GM12878 (cell line): Measurements from ENCODE around the gene PCSK2. TPM values are rescaled to one million over a fixed set of nuclear protein-coding genes. Genes with fewer than 3 reads are reported as not detected.

Experiments used
- ATAC-seq: fragments of 200-7000 bp; cut with Tn5 transposase; 3 replicates; pipeline ENCODE4 v1.9.1; 2020; ENCODE audit warnings: mild to moderate bottlenecking, moderate library complexity
- BruUV-seq: library from RNA; stranded (reverse); fragments of 400-500 nt; replicated peaks from 2 replicates; lab custom pipeline; 2021; lab: Mats Ljungman, UMichigan
- CTCF ChIA-PET: fragments of 300-600 bp; sonication (Branson Sonifier 250); formaldehyde crosslinking; extraction: SDS; loops from one replicate; lab custom pipeline; 2021; ENCODE audit warnings: inconsistent platforms; lab: Yijun Ruan, JAX
- POLR2A ChIA-PET: fragments of 350-600 bp; formaldehyde crosslinking; extraction: SDS; loops from one replicate; lab custom pipeline; 2021; ENCODE audit warnings: inconsistent platforms; lab: Charles Lee
- RAD21 ChIA-PET: fragments of 300-600 bp; sonication (Branson Sonifier 250); formaldehyde crosslinking; loops from one replicate; lab custom pipeline; 2023; ENCODE audit warnings: antibody characterized with exemption; ENCODE audit not compliant: unreplicated experiment; lab: Charles Lee
- SMC1A ChIA-PET: fragments of 300-600 bp; sonication (Branson Sonifier 250); formaldehyde crosslinking; loops from one replicate; lab custom pipeline; 2023; ENCODE audit not compliant: unreplicated experiment, uncharacterized antibody; lab: Charles Lee
- DNase-seq: peaks from one replicate; pipeline ENCODE4 v3.0.0-alpha.2; 2011; ENCODE audit warnings: low read depth, low spot score
- FAIRE-seq: peaks from 3 replicates; lab custom pipeline; 2011; peaks lifted over from hg19 to GRCh38; lab: Jason Lieb, UNC
- H2AFZ ChIP-seq: 2 replicates; pipeline ENCODE4 v1.6.0; 2011; ENCODE audit warnings: low read depth, low read length, control low read depth; ENCODE audit not compliant: control insufficient read depth
- H3K27ac ChIP-seq: 2 replicates; pipeline ENCODE4 v1.5.1; 2011; ENCODE audit warnings: control low read depth; ENCODE audit not compliant: control insufficient read depth, insufficient read depth
- H3K27me3 ChIP-seq, 2 experiments: replicated peaks in 1 of 2; 2 replicates each; pipeline versions ENCODE4 v1.6.0 to v1.6.1; 2011; ENCODE audit warnings: low read length in 1 of 2; ENCODE audit not compliant: control insufficient read depth in 2 of 2, insufficient read depth in 2 of 2
- H3K36me3 ChIP-seq, 2 experiments: 2 replicates each; pipeline ENCODE4 v1.5.1; 2011; ENCODE audit warnings: low read length in 1 of 2; ENCODE audit not compliant: control insufficient read depth in 2 of 2, insufficient read depth in 2 of 2
- H3K4me1 ChIP-seq: 2 replicates; pipeline ENCODE4 v1.6.1; 2011; ENCODE audit warnings: mild to moderate bottlenecking, low read length, moderate library complexity, mixed read lengths; ENCODE audit not compliant: control insufficient read depth, insufficient read depth
- H3K4me2 ChIP-seq: 2 replicates; pipeline ENCODE4 v1.6.0; 2011; ENCODE audit warnings: control low read depth; ENCODE audit not compliant: control insufficient read depth, insufficient read depth
- H3K4me3 ChIP-seq: fragments of 200-600 bp; sonication (generic); 2 replicates; pipeline ENCODE4 v1.5.1; 2016
- H3K79me2 ChIP-seq: 2 replicates; pipeline ENCODE4 v1.6.0; 2011; ENCODE audit warnings: low read length; ENCODE audit not compliant: control insufficient read depth, insufficient read depth
- H3K9ac ChIP-seq: 2 replicates; pipeline ENCODE4 v1.8.0; 2011; ENCODE audit warnings: low read length, control low read depth, mixed read lengths; ENCODE audit not compliant: control insufficient read depth, insufficient read depth
- H3K9me3 ChIP-seq: replicated peaks from 3 replicates; pipeline ENCODE4 v1.5.1; 2011; ENCODE audit warnings: mild to moderate bottlenecking, low read length; ENCODE audit not compliant: control insufficient read depth, insufficient read depth
- H4K20me1 ChIP-seq: 2 replicates; pipeline ENCODE4 v1.6.0; 2011; ENCODE audit not compliant: control insufficient read depth, insufficient read depth
- ASH2L ChIP-seq: fragments of 300-600, 200-600 bp; sonication (generic); IDR thresholded peaks from 2 replicates; pipeline ENCODE4 v1.6.1; 2017; ENCODE audit warnings: low read depth, mild to moderate bottlenecking, borderline replicate concordance
- BMI1 ChIP-seq: fragments of 450-650 bp; IDR thresholded peaks from 2 replicates; pipeline ENCODE4 v1.6.1; 2016; ENCODE audit warnings: mild to moderate bottlenecking, moderate library complexity, borderline replicate concordance
- GATAD2B ChIP-seq: fragments of 450-650 bp; conservative IDR thresholded peaks from 2 replicates; pipeline ENCODE4 v1.6.1; 2017; ENCODE audit warnings: low read depth, mild to moderate bottlenecking, moderate library complexity
- JUNB ChIP-seq: IDR thresholded peaks from 2 replicates; pipeline ENCODE4 v1.6.1; 2016; ENCODE audit warnings: antibody characterized with exemption, mild to moderate bottlenecking
- KDM1A ChIP-seq: fragments of 200-600 bp; sonication (generic); IDR thresholded peaks from 2 replicates; pipeline ENCODE4 v1.6.1; 2016; ENCODE audit warnings: borderline replicate concordance
- KLF5 ChIP-seq: fragments of 450-650 bp; IDR thresholded peaks from 2 replicates; pipeline ENCODE4 v1.6.1; 2014; ENCODE audit warnings: mild to moderate bottlenecking; ENCODE audit not compliant: partially characterized antibody
- PKNOX1 ChIP-seq: fragments of 450-650 bp; IDR thresholded peaks from 2 replicates; pipeline ENCODE4 v1.6.1; 2016; ENCODE audit warnings: mild to moderate bottlenecking
- SIN3A ChIP-seq: IDR thresholded peaks from 2 replicates; pipeline ENCODE4 v1.6.1; 2012; ENCODE audit warnings: low read depth, low read length, improper control_type of control experiment
- SIX5 ChIP-seq: IDR thresholded peaks from 2 replicates; pipeline ENCODE4 v1.6.1; 2011; ENCODE audit warnings: mild to moderate bottlenecking, low read depth, low read length, moderate library complexity; ENCODE audit not compliant: severe bottlenecking
- SMAD5 ChIP-seq: IDR thresholded peaks from 2 replicates; pipeline ENCODE4 v1.6.1; 2016; ENCODE audit warnings: antibody characterized with exemption, low read depth
- STAT1 ChIP-seq: fragments of 450-650 bp; conservative IDR thresholded peaks from 2 replicates; pipeline ENCODE4 v1.6.1; 2014; ENCODE audit warnings: antibody characterized with exemption, mild to moderate bottlenecking
- ZNF384 ChIP-seq: IDR thresholded peaks from 2 replicates; pipeline ENCODE4 v1.6.1; 2012; ENCODE audit warnings: low read depth, mild to moderate bottlenecking, low read length, improper control_type of control experiment, borderline replicate concordance
- WGBS: methylation state at CpG from one replicate; pipeline ENCODE4 v1.1.6; 2016; ENCODE audit warnings: low lambda C conversion rate; ENCODE audit not compliant: insufficient replicate concordance, insufficient coverage; ENCODE audit errors: missing lambda C conversion rate; 5-methylcytosine and 5-hydroxymethylcytosine counted together
- in situ Hi-C: fragments of 300-500 bp; cut with MboI; formaldehyde crosslinking; loops from 9 replicates; pipeline ENCODE4 v1.14.3; 2018; ENCODE audit warnings: mixed read lengths
- intact Hi-C: fragments of 100-400 bp; cut with micrococcal nuclease; formaldehyde crosslinking; loops from one replicate; pipeline ENCODE4 v1.14.2; 2022; ENCODE audit not compliant: unreplicated experiment
- polyA plus RNA-seq, 11 experiments: library from polyadenylated mRNA; depleted of rRNA in 4 of 11; unstranded in 6 of 11; stranded (reverse) in 5 of 11; fragments of >200 nt; fragmentation: Nextera tagmentation in 4 of 11; fragmentation: Illumina TruSeq in 1 of 11; extraction: Ambion mirVana in 4 of 11; extraction: Trizol in 1 of 11; gene quantifications; 1 replicate in 1 of 11; 2 replicates in 10 of 11; pipeline versions ENCODE4 v1.2.1 to v1.2.3, GENCODE V29; 2011 to 2016; ENCODE audit warnings: inconsistent platforms in 2 of 11, missing spikeins in 2 of 11, low read depth in 1 of 11
- total RNA-seq, 4 experiments: library from RNA; depleted of rRNA in 3 of 4; stranded (reverse); fragments of >200 nt in 3 of 4; fragmentation: Illumina TruSeq in 1 of 4; extraction: Trizol in 1 of 4; gene quantifications; 2 replicates each; pipeline versions ENCODE4 v1.2.1 to v1.2.3, GENCODE V29; 2013 to 2021
- TF ChIP-seq, protein P1 (sequence below), 3 experiments: IDR thresholded peaks in 2 of 3; conservative IDR thresholded peaks in 1 of 3; 2 replicates each; pipeline ENCODE4 v1.5.1; 2011; ENCODE audit warnings: low read depth in 3 of 3, low read length in 3 of 3, mild to moderate bottlenecking in 3 of 3, control low read depth in 2 of 3, moderate library complexity in 2 of 3, inconsistent platforms in 1 of 3, mixed read lengths in 1 of 3; ENCODE audit not compliant: control insufficient read depth in 2 of 3, insufficient read depth in 1 of 3; ENCODE audit errors: extremely low read depth in 1 of 3
- TF ChIP-seq, protein P2 (sequence below): IDR thresholded peaks from 2 replicates; pipeline ENCODE4 v1.6.1; 2011; ENCODE audit warnings: low read depth, low read length, improper control_type of control experiment, borderline replicate concordance
- TF ChIP-seq, protein P3 (sequence below): fragments of 450-650 bp; formaldehyde crosslinking; IDR thresholded peaks from 2 replicates; pipeline ENCODE4 v1.4.0; 2020; ENCODE audit warnings: mild to moderate bottlenecking, moderate library complexity

PCSK2 gene
- total and polyA plus RNA-seq, 10 of the 15 experiments (the other 5 are each of a cell fraction or from before 2014, with no cell fraction given) = not detected

GRCh38 chr20:17248224-17248623 is 21.4 kb downstream of the PCSK2 start:
- SMC1A ChIA-PET = no interaction called here
- TF ChIP-seq GATAD2B = no peak
- no peak for TF ChIP-seq STAT1
- TF ChIP-seq, protein P1, sequence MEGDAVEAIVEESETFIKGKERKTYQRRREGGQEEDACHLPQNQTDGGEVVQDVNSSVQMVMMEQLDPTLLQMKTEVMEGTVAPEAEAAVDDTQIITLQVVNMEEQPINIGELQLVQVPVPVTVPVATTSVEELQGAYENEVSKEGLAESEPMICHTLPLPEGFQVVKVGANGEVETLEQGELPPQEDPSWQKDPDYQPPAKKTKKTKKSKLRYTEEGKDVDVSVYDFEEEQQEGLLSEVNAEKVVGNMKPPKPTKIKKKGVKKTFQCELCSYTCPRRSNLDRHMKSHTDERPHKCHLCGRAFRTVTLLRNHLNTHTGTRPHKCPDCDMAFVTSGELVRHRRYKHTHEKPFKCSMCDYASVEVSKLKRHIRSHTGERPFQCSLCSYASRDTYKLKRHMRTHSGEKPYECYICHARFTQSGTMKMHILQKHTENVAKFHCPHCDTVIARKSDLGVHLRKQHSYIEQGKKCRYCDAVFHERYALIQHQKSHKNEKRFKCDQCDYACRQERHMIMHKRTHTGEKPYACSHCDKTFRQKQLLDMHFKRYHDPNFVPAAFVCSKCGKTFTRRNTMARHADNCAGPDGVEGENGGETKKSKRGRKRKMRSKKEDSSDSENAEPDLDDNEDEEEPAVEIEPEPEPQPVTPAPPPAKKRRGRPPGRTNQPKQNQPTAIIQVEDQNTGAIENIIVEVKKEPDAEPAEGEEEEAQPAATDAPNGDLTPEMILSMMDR (IDR thresholded peaks at IDR 0.05 in 2 of 3, conservative IDR thresholded peaks at IDR 0.05 in 1 of 3; ENCODE audit: control insufficient read depth in 2 of 3, extremely low read depth in 1 of 3, insufficient read depth in 1 of 3, low read depth in 3 of 3, low read length in 3 of 3) = no peak
- TF ChIP-seq, protein P2, sequence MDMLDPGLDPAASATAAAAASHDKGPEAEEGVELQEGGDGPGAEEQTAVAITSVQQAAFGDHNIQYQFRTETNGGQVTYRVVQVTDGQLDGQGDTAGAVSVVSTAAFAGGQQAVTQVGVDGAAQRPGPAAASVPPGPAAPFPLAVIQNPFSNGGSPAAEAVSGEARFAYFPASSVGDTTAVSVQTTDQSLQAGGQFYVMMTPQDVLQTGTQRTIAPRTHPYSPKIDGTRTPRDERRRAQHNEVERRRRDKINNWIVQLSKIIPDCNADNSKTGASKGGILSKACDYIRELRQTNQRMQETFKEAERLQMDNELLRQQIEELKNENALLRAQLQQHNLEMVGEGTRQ = no peak
- no peak for TF ChIP-seq SMAD5
- TF ChIP-seq SIX5 = no peak
- TF ChIP-seq ZNF384 = no peak
- no peak for TF ChIP-seq KDM1A
- TF ChIP-seq PKNOX1 = no peak
- TF ChIP-seq KLF5 = no peak
- TF ChIP-seq BMI1 = no peak
- TF ChIP-seq, protein P3, sequence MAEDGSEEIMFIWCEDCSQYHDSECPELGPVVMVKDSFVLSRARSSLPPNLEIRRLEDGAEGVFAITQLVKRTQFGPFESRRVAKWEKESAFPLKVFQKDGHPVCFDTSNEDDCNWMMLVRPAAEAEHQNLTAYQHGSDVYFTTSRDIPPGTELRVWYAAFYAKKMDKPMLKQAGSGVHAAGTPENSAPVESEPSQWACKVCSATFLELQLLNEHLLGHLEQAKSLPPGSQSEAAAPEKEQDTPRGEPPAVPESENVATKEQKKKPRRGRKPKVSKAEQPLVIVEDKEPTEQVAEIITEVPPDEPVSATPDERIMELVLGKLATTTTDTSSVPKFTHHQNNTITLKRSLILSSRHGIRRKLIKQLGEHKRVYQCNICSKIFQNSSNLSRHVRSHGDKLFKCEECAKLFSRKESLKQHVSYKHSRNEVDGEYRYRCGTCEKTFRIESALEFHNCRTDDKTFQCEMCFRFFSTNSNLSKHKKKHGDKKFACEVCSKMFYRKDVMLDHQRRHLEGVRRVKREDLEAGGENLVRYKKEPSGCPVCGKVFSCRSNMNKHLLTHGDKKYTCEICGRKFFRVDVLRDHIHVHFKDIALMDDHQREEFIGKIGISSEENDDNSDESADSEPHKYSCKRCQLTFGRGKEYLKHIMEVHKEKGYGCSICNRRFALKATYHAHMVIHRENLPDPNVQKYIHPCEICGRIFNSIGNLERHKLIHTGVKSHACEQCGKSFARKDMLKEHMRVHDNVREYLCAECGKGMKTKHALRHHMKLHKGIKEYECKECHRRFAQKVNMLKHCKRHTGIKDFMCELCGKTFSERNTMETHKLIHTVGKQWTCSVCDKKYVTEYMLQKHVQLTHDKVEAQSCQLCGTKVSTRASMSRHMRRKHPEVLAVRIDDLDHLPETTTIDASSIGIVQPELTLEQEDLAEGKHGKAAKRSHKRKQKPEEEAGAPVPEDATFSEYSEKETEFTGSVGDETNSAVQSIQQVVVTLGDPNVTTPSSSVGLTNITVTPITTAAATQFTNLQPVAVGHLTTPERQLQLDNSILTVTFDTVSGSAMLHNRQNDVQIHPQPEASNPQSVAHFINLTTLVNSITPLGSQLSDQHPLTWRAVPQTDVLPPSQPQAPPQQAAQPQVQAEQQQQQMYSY (CRISPR knock-in tag) = no peak
- no peak for TF ChIP-seq SIN3A
- no peak for TF ChIP-seq JUNB
- no peak for TF ChIP-seq ASH2L

More at GRCh38 chr20:17248224-17248623, 21.4 kb downstream of the PCSK2 start:
- BruUV-seq = no TSS peak
- H3K4me1 ChIP-seq = no peaks in the 10 kb centered on the region
- no peak overlapping the region for H3K9ac ChIP-seq
- ChIA-PET CTCF (interaction anchor here (1.0 kb wide), 1 partner anchor 50 kb away, joined by 3 read pairs; no protein-coding TSS in a partner anchor), RAD21 (no interaction called here), POLR2A (no interaction called here)
- no peaks in the 10 kb centered on the region for H3K9me3 ChIP-seq
- intact Hi-C loops (no loop called here), in situ Hi-C loops (loop anchor here (25.0 kb wide), 1 partner anchor 186 kb away; no protein-coding TSS in a partner anchor)
- H3K79me2 ChIP-seq = no peaks in the 10 kb centered on the region
- no peak overlapping the region for H3K27ac ChIP-seq
- DNase-seq = no peak
- WGBS = 45% methylated on average over 3 of the region's 3 CpGs
- ATAC-seq = no peak
- H3K27me3 ChIP-seq = no peaks in the 10 kb centered on the region; a peak in 1 of 4 replicates
- H3K36me3 ChIP-seq = no peaks in the 10 kb centered on the region
- H4K20me1 ChIP-seq = no peaks in the 10 kb centered on the region
- H3K4me3 ChIP-seq = no peak overlapping the region
- no peak overlapping the region for H3K4me2 ChIP-seq
- no peak overlapping the region for H2AFZ ChIP-seq
- no peak for FAIRE-seq
